AG09319 (cell line): ENCODE results near the gene RTN4RL1.

Experiments
- DNase-seq: peaks from one replicate; pipeline ENCODE4 v3.0.0-alpha.2; 2010; ENCODE audit warnings: low read depth; ENCODE audit errors: extremely low read depth
- CTCF ChIP-seq: IDR thresholded peaks from 2 replicates; pipeline ENCODE4 v1.5.1; 2011; ENCODE audit warnings: low read depth, mild to moderate bottlenecking, inconsistent platforms, low read length, moderate library complexity

RTN4RL1 gene

DNA sequence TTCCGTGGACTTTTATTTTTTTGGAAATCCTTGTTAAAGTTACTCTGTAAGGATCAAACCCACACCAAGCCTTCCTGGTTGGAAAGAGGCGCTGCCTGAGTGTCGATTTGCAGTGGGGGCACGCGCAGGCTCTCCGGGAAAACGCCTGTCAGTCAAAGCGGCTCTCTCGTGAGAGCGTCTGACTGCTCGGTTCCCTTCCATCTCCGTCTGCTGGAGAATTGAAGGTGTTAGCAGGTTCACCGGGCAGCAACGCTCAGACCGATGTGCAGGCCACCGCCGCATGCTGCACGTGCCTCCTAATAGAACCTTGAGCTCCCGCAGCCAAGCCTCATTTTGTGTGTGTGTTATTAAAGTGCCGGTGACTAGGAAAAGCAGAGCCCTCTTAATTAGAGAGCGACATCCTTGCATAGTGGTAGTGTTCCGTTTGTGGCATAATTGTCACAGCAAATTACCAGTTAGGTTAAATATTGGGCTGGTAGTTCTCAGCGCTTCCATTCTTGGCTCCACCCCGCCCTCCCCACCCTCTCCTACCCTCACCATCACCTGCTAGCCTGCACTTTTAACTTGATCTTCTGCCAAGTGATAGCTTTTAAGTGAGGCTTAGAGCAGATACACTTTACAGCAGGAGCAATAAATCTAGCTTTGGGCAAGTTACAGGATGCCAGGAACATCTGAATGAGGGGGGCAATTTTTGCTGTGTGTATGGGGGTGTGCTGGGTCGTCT is 119.8 kb downstream of the RTN4RL1 start:
- no peak for DNase-seq
- TF ChIP-seq CTCF = no peak

DNA sequence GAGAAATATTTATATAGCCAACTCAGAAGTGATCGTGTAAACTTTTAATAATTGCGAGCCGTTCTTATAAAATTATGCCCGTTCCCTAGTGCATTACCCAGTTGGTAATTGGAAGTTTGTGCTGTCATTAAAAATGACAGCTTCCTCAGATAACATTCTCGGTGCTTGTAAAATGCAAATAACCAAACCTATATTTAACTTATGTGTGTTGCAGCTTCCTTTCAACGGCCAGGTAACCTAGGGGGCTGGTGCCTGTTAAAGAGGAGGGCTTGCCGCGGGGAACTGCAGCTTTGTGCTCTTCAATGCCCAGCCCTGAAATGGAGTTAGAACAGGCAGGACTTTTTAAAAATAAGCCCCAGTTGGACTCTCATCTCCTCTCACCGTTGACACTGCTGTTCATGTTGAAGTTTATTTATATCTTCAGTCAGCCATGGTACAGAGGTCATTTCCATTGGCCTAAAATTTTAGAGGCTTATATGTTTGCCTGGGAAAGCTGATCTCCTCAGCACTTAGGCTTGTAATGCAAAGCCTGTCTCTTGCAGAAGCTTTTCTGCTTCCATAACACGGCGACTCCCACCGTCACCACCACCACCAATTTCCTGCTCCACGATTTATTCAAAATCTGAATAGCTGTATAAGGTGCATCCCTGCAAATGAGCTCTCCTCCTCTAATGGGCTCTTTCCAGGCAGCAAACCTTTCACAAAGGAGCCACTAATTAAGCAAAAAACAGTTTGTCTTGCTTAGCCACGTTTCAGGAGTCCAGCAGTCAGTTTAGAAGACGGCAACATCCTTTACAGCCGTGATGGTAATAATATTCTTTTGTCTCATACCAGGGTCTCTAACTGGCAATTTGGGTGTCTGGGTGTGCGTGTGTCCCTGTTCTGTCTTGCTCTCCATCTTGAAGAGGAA is 120.6 kb downstream of the RTN4RL1 start:
- TF ChIP-seq CTCF = no peak
- no peak for DNase-seq

DNA sequence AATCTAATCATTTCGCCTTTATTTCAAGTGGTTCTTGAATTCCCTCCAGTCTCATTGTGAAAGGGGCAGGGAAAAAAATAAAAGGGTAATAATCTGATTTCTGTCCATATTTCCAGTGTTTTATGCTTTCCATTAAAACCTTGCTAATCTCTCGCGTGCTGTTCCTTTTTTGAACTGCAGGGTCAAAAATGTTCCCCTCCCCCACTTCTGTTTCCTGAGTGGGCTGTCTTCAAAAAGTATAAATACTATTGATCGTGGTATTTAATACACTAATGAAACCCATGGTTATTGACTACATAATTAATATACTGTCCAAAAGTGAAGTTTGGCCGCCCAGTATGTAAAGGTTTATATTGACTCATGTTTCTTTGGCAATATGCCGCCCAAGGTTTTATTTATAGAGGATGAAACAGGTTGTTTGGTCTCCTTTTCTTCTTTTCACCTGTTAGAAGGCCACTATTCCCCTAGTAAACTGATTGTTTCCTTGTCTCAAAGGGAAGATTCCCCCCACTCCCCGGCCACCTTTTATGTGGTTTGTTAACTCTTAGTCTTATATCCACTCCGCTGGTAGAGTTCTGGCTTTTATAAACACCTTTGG is 125.6 kb downstream of the RTN4RL1 start:
- no peak for DNase-seq
- TF ChIP-seq CTCF = no peak; the same call in 1 of the 2 replicates

- DNase-seq = no peak
- no peak for TF ChIP-seq CTCF
These were observed 126.3 kb downstream of the RTN4RL1 start for GRCh38 chr17:1898872-1899271.

DNA sequence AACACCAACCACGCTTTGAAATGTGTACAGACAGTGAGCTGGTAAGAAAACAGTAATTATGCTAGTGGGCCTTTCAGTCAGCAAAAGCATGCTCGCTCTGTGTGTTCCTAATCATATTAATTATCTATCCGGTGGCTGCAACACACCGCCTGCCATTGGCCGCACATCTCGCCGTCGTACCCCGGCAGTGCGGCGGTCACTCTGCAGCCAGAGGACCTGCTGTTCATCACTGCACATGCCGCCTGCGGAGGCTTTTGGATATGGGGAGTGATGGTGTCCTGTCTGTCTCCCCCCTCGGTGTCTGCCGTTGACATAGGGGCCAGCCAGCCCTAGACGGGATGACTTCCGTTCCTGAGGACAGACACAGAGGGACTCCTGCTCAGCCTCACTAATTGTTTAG is 126.8 kb downstream of the RTN4RL1 start:
- no peak for DNase-seq
- no peak for TF ChIP-seq CTCF

DNA sequence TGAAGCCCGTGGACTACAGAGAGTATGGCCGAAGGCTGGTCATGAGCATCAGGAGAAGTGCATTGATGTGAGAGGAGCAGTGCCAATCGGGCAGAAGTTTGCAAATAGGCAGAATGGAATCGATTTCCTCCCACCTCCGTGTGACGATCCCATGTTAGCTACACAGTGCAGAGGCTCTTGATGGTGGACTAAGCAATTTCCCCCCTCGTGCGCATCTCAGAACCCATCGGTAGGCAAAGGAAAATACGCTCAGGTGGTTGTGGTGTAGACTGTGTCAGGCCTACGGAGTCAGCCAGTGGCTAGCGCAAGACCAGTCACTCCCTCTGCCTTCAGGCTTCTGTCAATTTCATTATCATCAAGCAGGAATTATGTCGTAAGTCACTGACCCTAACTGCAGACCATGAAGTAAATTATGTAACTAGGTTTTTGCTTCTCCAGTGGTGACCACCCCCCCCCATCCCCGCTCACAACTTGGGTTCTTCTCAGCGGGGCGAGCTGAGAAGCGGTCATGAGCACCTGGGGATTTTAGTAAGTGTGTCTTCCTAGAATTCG is 128.0 kb downstream of the RTN4RL1 start:
- no peak for DNase-seq
- TF ChIP-seq CTCF = no peak
